Progenitor cell of endocrine pancreas (in vitro differentiated cells): ENCODE results near the gene SLC4A3. TPM values are rescaled to one million over a fixed set of nuclear protein-coding genes. Genes with fewer than 3 reads are reported as not detected.
A peak's percentile ranks its signal among the peaks of the same experiment; 100 is the strongest.

Source experiments
- DNase-seq: peaks from one replicate; pipeline ENCODE4 v3.0.0; 2021; ENCODE audit warnings: low spot score; ENCODE audit not compliant: unreplicated experiment
- H3K27ac Mint-ChIP-seq: 2 replicates; pipeline ENCODE4 v1.8.0; 2021; ENCODE audit warnings: mild to moderate bottlenecking, moderate library complexity, mixed read lengths
- H3K27me3 Mint-ChIP-seq: 2 replicates; pipeline ENCODE4 v1.8.0; 2021; ENCODE audit warnings: mixed read lengths
- H3K36me3 Mint-ChIP-seq: 2 replicates; pipeline ENCODE4 v1.8.0; 2022; ENCODE audit warnings: mixed read lengths; ENCODE audit not compliant: insufficient read depth
- H3K4me1 Mint-ChIP-seq: 2 replicates; pipeline ENCODE4 v1.8.0; 2021; ENCODE audit warnings: low read depth, mixed read lengths
- H3K4me3 Mint-ChIP-seq: 2 replicates; pipeline ENCODE4 v1.8.0; 2021; ENCODE audit warnings: low read depth, mild to moderate bottlenecking, moderate library complexity, mixed read lengths
- H3K9me3 Mint-ChIP-seq: 2 replicates; pipeline ENCODE4 v1.8.0; 2021; ENCODE audit warnings: low read depth, mixed read lengths
- total RNA-seq: library from RNA; stranded (reverse); gene quantifications from 2 replicates; pipeline ENCODE4 v1.2.1, GENCODE V29; 2021
- TF ChIP-seq, protein P1 (sequence below): fragments of 200-600 bp; sonication (generic); IDR thresholded peaks from one replicate; pipeline ENCODE4 v1.5.0; 2021; ENCODE audit warnings: antibody characterized with exemption, mild to moderate bottlenecking; ENCODE audit not compliant: unreplicated experiment

SLC4A3 gene
- total RNA-seq, 1 donor from 2014 or later, result 17.0 TPM

DNA sequence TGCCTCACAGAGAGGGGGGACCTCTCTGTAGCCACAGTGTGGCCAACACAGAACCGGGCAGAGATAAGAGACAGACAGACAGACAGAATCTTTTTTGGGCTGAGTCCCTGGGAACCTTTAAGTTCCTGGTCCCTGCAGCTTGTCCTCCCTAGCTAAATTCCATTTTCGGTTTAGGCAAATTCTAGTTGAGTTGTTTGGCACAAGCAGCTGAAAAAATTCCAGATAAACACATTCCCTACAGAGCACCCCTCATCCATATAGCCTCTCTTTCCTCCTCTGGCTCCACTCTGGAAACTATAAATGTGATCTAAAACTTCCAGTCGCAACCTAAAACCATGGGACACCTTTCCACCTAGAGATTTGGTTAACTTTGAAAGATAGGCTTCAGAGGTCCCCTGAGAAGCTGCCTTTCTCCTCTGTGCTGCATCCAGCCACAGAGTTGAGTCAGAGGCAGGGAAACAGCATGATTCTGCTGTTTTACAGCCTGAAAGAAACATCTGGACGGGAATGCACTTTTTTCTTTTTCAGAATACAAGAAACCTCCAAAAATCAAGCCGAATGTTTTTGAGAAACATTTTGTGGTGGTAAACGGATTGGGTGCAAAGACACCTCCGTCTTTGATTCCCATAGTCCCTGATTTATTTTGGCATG, 30.9 kb downstream of the SLC4A3 start:
- Mint-ChIP-seq H3K4me1 (peaks cover 5% of the 10 kb centered on the region), H3K4me3 (no peak overlapping the region), H3K9me3 (peaks cover 18% of the 10 kb centered on the region), H3K27me3 (peaks cover 16% of the 10 kb centered on the region), H3K36me3 (no peaks in the 10 kb centered on the region), H3K27ac (no peak overlapping the region)
- DNase-seq, result no peak
- TF ChIP-seq, protein P1, sequence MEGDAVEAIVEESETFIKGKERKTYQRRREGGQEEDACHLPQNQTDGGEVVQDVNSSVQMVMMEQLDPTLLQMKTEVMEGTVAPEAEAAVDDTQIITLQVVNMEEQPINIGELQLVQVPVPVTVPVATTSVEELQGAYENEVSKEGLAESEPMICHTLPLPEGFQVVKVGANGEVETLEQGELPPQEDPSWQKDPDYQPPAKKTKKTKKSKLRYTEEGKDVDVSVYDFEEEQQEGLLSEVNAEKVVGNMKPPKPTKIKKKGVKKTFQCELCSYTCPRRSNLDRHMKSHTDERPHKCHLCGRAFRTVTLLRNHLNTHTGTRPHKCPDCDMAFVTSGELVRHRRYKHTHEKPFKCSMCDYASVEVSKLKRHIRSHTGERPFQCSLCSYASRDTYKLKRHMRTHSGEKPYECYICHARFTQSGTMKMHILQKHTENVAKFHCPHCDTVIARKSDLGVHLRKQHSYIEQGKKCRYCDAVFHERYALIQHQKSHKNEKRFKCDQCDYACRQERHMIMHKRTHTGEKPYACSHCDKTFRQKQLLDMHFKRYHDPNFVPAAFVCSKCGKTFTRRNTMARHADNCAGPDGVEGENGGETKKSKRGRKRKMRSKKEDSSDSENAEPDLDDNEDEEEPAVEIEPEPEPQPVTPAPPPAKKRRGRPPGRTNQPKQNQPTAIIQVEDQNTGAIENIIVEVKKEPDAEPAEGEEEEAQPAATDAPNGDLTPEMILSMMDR, result no peak

DNA sequence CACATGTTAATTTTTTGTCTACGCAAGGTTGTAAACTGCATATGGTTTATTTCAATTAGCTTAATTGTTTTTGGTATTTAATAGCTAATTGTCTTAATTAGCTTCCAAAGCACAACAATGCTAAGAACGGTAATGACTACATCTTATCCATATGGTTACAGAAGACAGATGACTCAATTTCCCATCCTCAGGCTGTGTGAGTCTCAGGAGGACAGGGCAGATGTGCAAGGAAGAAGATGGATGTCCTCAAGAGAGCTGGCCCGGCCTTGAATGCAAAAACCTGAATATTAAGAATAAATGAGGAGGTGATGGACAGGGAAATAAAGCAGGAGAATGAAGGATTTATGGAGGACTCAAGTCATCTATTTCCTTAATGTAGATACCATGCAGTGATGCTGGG, 31.4 kb downstream of the SLC4A3 start:
- TF ChIP-seq, protein P1, result no peak
- Mint-ChIP-seq H3K4me3 (no peak overlapping the region), H3K4me1 (peaks cover 5% of the 10 kb centered on the region), H3K27ac (no peak overlapping the region), H3K36me3 (no peaks in the 10 kb centered on the region), H3K27me3 (peaks cover 16% of the 10 kb centered on the region), H3K9me3 (peaks cover 22% of the 10 kb centered on the region)
- no peak for DNase-seq

DNA sequence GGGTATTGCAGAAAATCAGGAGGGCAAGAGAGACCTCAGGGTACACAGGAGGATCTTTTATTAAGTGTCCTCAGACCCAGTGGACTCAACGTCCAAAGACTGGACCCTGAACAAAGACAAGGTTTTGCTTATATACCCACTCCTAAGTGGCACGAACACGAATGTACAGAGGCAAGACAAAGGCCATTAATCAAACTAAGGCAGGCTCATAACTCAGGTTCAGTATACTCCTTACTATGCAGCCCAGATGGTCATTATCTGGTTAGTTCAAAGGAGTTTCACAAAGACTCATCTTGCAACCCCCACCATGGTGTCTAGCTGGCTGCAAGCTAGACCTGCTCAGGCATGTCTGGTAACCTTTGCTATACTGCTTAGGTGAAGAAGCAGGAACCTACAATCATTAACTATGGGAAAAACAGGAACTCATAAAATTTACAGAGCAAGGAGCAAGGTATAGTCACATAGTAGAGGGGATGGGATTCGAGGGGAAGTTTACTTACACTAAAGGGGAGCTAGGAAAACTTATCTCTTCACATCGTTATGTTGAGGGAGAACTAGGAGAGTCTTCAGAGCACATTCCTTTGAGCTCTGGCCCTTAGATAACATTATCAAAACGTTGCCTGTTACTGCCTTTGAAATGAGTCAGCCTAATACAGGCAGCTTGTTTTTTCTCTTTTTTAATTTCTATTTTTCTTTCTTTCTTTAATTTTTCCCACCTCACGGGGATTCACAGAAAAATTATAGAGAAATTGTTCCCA, 33.9 kb downstream of the SLC4A3 start:
- Mint-ChIP-seq H3K9me3 (peaks cover 20% of the 10 kb centered on the region), H3K27me3 (peaks cover 14% of the 10 kb centered on the region), H3K27ac (peak overlapping the region; percentile 31), H3K4me3 (no peak overlapping the region), H3K4me1 (peaks cover 5% of the 10 kb centered on the region), H3K36me3 (no peaks in the 10 kb centered on the region)
- TF ChIP-seq, protein P1, result no peak
- no peak for DNase-seq

DNA sequence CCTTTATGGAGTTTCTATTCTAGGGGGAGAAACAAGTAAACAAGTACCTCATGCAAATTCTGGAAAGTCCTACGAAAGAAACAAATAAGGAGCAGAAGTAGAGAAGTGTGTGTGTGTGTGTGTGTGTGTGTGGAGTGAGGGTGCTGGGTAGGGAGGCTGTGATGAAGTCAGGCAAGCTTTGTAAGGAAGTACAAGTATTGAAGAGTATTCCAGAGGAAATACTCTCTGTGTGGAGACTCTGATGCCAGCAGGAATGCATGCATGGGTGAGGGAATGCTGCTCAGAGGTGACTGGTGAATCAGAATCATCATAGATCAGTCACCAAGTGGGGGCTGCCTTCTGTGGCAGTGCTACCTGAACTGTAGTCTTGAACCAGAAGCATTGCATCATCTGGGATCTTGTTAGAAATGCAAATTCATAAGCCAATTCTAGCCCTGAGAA, 34.5 kb downstream of the SLC4A3 start:
- no peak for DNase-seq
- H3K36me3 Mint-ChIP-seq, result no peaks in the 10 kb centered on the region
- peaks cover 12% of the 10 kb centered on the region for H3K27me3 Mint-ChIP-seq
- H3K9me3 Mint-ChIP-seq, result peaks cover 17% of the 10 kb centered on the region
- peaks cover 5% of the 10 kb centered on the region for H3K4me1 Mint-ChIP-seq
- H3K4me3 Mint-ChIP-seq, result no peak overlapping the region
- peak overlapping the region; percentile 31 for H3K27ac Mint-ChIP-seq
- TF ChIP-seq, protein P1, result no peak

DNA sequence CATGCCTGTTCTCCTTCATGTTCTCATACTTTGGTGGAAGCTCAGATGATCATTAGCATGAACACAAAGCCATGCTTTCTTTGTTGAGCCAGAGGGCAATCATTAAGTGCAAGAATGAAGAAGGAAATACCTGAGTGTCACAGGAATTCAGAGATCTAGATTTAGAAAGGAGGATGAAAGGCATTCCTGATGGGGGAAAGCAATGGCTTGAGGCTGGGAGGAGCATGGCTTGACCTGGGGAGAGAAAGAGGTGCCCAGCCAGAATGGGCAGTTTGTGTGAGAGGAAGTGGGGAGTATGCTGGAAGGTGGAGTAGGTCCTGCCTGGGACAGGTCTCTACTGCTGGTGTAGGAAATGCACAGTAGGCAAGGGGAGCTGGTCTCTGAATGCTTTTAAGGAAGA, 35.1 kb downstream of the SLC4A3 start:
- Mint-ChIP-seq H3K9me3 (peaks cover 17% of the 10 kb centered on the region), H3K36me3 (no peaks in the 10 kb centered on the region), H3K27ac (peak overlapping the region; percentile 34), H3K27me3 (peaks cover 12% of the 10 kb centered on the region), H3K4me3 (no peak overlapping the region), H3K4me1 (peaks cover 5% of the 10 kb centered on the region)
- DNase-seq, result no peak
- TF ChIP-seq, protein P1, result no peak
